Measurements from ENCODE around the gene FAF1.

FAF1 gene

GRCh38 chr1:50611675-50612074 is 348.4 kb downstream of the FAF1 start:
- no peak for DNase-seq

- no peak for DNase-seq
Measured at GRCh38 chr1:50610563-50610962, 349.5 kb downstream of the FAF1 start.

DNA sequence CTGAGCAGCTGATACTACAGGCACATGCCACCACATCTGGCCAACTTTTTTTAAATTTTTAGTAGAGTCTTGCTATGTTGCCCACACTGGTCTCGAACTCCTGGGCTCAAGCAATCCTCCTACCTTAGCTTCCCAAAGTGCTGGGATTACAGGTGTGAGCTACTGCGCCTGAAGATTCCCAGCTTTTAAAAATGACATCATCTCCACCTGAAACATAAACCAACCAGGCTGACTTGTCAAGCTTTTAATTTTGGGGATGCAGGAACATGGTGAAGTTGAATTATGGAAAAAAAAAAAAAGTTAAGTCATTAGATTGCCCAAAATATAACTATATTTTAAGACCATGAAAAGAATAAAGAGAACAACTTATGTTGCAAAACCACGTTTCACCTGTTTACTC is 350.6 kb downstream of the FAF1 start:
- no peak for DNase-seq

- DNase-seq, result no peak
Measured at GRCh38 chr1:50605186-50605875, 354.7 kb downstream of the FAF1 start.

- no peak for DNase-seq
Measured at GRCh38 chr1:50604580-50604979, 355.5 kb downstream of the FAF1 start.

- DNase-seq, result no peak
Measured at GRCh38 chr1:50603274-50604271, 356.5 kb downstream of the FAF1 start.

GRCh38 chr1:50599546-50599945 is 360.5 kb downstream of the FAF1 start:
- DNase-seq, result no peak

DNA sequence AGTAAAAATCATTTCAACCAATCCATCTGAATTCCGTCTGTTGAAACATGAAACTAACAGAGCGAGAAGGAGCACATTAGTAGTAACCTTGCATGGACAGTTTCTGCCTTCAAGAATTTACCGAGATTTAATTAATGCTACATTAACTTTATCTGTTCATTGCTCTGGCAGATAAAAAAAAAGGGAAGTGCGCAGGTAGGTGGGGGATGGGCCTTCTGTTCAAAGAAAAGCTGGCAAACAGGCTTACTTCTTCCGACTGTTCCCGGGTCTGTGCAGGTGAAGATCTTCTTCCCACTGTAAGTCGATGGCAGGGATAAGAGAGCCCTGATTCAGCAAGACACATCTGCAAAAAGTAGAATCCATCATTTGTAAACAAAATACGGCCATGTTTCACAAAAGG is 364.2 kb downstream of the FAF1 start:
- no peak for DNase-seq

- no peak for DNase-seq
Measured at GRCh38 chr1:50593515-50593914, 366.6 kb downstream of the FAF1 start.

DNA sequence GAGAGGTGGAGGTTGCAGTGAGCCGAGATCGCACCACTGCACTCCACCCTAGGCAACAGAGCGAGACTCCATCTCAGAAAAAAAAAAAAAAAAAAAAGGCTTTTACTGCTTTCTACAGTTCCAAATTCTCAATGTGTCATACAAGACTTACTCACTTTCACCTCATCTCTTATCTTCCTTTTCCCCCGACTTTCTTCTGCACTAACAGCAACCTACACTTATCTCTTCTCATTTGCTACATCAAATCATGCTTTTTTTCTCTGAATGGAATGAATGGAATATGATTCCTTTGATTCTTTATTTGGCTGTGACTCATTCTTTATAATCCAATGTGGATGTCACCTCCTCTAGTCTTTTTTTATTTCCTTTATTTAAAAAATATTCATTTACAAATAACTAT is 368.5 kb downstream of the FAF1 start:
- DNase-seq, result no peak

DNA sequence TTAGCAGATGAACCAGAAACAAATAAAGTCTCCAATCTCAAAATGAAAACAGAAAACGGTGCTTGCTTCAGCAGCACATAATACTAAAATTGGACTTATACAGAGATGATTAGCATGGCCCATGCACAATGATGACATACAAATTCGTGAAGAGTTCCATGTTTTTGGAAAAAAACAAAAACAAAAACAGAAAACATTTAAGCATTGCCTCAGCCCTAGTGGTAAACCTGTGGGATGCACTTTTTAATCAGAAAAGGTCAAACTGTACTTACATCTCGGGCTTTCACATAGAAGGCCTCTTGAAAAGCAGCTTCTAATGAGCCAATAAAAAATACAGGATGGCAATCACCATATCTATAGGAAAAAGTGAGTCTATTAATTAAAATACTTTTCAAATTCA is 377.7 kb downstream of the FAF1 start:
- DNase-seq, result no peak

DNA sequence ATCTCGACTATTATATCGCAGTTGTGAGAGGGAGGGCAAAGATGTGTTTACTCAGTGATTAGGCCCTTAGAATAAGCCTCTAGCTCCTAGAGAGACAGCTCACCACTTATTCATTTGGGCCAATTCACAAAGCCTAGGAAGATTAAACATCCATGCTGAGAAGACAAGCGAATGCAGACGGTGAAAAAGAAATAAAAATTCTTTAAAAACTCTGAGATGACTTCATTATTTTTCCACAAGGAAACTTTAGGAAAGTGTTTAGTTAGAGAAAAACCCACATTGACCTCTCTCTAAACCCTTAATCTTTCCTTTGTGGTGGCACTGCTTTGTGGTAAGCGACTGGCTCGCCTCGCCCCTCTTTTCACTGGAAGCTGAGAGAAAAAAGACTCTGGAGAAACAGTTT is 390.0 kb downstream of the FAF1 start:
- DNase-seq, result no peak

GRCh38 chr1:50568782-50569181 is 391.3 kb downstream of the FAF1 start:
- DNase-seq, result no peak

GRCh38 chr1:50566405-50566804 is 393.7 kb downstream of the FAF1 start:
- no peak for DNase-seq

GRCh38 chr1:50564417-50564816 is 395.6 kb downstream of the FAF1 start:
- DNase-seq, result no peak

- no peak for DNase-seq
Measured at GRCh38 chr1:50562106-50562505, 398.0 kb downstream of the FAF1 start.

DNA sequence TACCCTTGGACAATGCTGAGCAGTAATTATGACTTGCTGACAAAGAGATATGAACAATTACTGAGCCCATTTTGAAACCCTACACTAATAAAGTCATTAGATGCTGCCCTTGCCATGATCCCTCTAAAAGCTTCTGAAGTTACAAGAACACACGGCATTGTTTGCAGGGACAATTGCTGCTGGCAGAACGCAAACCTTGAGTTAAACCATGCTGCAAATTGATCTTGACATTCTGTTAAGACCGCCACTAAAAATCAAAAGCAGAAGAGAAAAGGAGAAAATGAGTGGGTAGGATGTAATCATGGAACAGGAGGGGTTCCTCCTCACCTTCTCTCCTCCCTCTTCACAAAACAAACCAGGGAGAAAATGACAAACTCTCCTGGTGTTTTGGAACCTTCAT is 400.6 kb downstream of the FAF1 start:
- no peak for DNase-seq

DNA sequence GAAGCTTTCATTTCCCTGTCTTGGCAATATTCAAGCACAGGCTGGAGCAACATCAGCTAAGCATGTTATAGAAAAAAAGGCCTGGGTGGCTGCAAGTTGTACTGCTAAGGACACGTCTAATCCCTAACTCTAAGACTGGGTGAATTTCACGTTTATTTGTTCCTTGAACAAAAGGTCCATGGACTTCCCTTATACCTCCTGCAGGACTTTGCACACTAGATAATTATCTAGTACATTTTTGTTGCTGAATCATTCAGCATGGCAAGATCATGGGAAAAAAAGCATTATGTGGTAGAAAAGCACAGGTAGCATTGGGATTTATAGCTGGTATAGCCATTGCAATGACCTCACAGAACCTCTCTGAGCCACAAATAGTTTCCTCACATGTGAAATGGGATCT is 406.1 kb downstream of the FAF1 start:
- no peak for DNase-seq

GRCh38 chr1:50548243-50548642 is 411.8 kb downstream of the FAF1 start:
- no peak for DNase-seq

- DNase-seq, result no peak
Measured at GRCh38 chr1:50542362-50542761, 417.7 kb downstream of the FAF1 start.

DNA sequence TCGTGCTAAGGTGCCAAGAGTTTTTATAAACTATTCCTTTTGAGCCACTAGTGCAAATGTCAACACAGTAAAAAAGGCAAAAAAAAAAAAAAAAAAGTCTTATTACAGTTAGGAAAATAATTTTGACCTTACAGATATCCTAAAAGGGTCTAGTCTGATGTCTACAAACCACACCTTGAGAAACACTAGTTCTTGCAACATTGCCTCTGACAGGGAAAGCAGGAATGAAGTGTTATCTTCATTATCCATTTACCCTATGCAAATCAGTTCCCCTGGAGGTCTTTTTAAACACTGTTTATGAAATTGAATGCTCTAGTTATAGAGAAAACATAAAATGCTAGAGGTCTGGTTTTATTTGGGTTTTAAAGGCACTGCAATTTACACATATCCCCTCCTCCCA is 421.6 kb downstream of the FAF1 start:
- no peak for DNase-seq

- DNase-seq, result no peak
Measured at GRCh38 chr1:50531601-50532000, 428.5 kb downstream of the FAF1 start.

DNA sequence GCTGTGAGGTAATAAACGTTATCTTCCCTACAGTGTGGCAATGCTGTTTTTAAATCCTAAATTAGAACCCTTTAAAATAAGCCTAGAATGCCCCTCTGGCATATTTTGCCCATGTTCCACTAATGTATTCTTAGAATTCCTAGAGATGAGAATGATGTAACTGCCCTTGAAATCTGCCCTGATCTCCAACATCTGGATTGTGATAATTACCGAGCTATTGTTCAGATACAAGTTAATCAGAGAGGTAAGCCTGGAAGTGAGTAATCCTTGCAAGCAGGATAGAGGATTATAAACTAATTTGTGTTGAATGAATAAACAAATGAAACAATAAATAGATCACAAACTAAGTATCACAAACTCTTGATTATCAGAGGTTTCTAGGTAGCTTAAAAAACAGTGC is 429.0 kb downstream of the FAF1 start:
- DNase-seq, result no peak

- no peak for DNase-seq
Measured at GRCh38 chr1:50529510-50529909, 430.6 kb downstream of the FAF1 start.
